Measurements from ENCODE around the gene CUL1. TPM values are rescaled to one million over a fixed set of nuclear protein-coding genes. Genes with fewer than 3 reads are reported as not detected.

Gene CUL1
- total RNA-seq, result 48.8 and 71.1 TPM in 2 replicates

DNA sequence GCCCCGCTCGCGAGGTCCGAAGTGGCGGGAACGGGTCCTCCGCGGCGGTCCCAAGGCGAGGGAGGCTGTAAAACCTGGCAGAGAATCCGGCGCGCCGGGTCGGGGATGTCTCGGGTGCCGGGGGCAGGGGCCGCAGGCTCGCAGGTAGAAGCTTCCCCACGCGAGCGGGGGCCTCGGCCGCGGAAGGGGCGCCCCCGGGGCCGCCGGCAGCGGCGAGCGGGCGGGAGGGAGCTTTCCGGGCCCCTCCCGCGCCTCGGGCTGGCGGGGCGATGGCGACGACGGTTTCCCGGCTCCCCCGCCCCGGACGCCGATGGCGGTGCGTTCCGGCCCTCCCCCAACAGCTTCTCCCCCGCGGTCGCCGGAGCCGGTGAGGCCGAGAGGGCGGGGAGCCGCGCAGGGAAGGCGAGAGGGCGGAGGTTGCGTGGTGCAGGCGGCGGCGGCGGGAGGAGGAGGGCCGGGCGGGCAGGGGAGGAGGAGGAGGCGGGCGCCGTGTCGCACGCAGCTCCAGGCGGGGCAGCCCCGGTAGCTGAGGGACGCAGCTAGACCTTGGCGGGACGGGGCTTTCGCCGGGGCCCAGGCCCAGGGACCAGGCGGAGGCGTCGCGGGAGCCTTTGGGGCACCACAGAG, at the start of gene CUL1:
Gene CUL1, plus strand, starts transcription at position 507 of the 627 bp plus-strand sequence. CDS start 31,220 bp downstream, outside the sequence.
- peak; percentile 80 for DNase-seq

- no peak for DNase-seq
Observed at GRCh38 chr7:148650232-148650858, 48.4 kb upstream of the CUL1 start.

DNA sequence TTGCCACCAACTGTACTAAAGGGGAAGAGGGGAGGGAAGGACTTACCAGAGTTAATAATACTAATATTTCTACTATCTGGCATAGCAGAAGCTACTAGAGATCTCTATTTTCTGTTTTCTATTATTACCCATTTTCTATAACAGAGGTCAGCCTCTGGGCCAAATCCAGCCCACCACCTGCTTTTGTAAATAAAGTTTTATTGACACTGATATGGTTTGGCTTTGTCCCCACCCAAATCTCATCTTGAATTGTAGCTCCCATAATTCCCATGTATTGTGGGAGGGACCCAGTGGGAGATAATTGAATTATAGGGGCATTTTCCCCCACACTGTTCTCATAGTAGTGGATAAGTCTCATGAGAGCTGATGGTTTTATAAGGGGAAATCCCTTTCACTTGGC, 45.9 kb upstream of the CUL1 start:
- DNase-seq, result no peak

DNA sequence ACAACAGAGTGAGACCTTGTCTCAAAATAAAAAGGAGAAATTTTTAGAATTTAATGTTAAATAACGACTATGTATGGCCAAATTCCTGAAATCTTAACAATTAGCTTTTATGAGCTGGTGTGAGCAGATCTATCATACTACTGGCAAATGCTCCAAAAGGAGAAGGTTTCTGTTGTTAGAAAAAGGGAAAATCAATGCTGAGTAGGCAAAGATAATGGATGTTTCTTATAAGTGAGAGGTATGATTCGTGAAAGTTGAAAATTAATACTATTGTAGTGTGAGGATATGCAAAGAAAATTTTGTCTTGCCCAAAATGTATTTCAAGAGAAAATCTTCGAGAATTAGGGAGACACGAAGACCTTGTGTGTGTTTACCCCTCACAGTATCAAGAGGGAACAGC, 40.8 kb upstream of the CUL1 start:
- no peak for DNase-seq

GRCh38 chr7:148661471-148661870, 37.2 kb upstream of the CUL1 start:
- no peak for DNase-seq

DNA sequence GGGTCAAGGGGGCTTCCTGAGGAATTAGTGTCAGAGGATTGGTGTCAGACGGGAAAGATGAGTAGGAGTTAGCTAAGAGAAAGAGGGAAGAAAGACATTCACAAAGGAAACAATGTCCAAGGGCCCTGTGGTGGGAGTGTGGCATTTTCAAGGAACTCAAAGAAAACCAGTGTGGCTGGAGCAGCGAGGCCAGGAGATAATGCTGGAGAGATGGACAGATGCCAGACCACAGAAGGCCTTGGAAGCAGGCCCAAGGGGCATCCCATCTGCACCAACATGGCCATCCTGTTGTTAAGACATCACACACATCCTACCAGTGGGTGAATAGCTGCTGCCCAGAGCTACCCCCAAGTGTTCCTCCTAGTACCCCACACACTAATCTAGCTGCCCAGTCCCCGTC, 36.1 kb upstream of the CUL1 start:
- no peak for DNase-seq

GRCh38 chr7:148664324-148664723, 34.4 kb upstream of the CUL1 start:
- peak; percentile 43 for DNase-seq

GRCh38 chr7:148665221-148665620, 33.5 kb upstream of the CUL1 start:
- DNase-seq, result no peak

GRCh38 chr7:148669927-148670326, 28.8 kb upstream of the CUL1 start:
- peak; percentile 74 for DNase-seq

DNA sequence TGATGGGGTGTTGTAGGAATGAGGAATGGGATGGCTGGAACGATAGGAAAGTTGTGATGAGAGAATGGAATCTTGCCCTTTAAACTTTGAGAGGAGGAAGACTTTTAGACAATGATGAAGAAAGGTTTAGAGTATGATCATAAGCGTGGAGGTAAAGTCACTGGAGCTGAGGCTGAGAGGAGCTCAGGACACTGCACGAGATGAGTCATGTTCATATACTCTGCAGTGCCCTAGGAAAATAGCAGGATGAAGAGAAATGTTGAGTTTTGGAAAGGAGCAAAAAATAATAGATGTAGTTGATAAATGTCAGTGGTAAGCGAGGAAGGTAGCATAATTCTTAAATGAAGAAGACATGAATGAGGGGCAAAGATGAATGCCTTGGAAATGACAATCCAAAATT, 28.3 kb upstream of the CUL1 start:
- DNase-seq, result peak; percentile 23

GRCh38 chr7:148670807-148671206, 27.9 kb upstream of the CUL1 start:
- DNase-seq, result no peak

DNA sequence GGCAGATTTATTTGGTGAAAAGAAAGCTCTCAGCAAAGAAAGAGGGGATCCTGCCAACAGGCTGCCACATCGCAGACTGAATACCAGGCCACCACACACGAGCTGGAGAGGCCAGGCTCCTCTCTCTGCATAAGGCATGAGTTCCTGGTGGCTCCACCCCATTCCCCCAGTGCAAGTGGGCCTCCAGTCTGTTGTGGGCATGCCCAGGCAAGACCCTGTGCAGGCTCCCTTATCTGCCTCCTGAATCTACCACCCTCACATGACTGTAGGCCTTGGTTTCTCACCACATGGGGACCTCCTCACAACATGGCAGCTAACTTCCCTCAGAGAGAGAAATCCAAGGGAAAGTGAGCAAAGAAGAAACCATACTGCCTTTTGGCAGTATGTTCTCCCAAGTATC, 26.7 kb upstream of the CUL1 start:
- no peak for DNase-seq

DNA sequence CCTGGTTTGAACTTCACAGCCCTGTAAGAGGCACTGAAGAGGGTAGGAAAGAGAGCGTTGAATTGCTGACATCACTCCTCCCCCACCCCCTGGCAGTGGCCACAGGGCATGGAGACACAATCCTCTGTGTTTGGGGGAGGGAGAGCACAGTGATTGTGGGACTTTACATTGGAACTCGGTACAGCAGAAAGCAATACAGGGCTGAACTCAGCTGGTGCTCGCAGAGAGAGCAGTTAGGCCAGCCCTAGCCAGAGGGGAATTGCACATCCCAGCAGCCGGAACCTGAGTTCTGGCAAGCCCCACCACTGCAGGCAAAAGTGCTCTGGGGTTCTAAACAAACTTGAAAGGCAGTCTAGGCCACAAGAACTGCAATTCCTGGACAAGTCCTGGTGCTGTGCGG, 24.0 kb upstream of the CUL1 start:
- no peak for DNase-seq

DNA sequence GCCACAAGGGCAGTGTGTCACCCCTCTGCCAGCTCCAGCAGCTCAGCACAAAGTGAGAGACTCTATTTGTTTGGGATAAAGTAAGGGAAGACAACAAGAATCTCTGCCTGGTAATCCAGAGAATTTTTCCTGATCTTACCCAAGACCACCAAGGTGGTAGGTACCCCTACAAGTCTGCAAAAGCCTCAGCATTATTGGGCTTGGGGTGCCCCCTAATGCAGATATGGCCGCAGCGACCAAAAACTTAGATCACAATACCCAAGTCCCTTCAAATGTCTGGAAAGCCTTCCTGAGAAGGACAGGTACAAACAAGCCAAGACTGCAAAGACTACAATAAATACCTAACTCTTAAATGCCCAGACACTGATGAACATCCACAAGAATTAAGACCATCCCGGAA, 22.4 kb upstream of the CUL1 start:
- no peak for DNase-seq

- DNase-seq, result no peak
Observed at GRCh38 chr7:148681821-148682220, 16.9 kb upstream of the CUL1 start.

GRCh38 chr7:148684289-148684830, 14.3 kb upstream of the CUL1 start:
- DNase-seq, result no peak

DNA sequence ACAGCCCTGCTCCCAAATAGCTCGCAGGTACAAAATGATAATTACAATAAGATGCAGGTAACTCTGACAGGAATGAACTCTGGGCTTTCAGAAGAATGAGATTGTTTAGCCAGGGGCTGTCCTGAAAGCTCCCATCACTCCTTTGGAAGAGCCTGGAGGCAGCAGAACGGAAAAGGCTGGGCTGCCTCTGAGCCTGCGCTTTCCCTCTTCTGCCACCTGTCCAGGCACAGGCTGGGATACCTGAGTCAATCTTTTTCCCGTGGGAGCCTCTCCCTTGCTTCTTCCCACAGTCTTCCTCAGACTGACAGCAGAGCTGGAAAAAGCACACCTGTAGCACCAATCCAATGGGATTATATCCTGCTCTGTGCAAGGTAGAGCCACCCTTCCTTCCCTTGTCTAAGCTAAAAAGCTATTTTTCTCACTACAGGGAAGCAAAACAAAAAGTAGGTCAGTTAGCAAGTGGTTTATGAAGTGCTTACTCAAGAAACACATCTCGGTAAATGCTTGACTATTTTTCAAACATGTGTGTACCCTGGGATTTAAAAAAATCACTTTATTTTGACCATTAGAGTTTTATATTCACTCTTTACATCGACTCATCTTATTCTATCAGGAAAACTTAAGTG, 12.3 kb upstream of the CUL1 start:
- DNase-seq, result no peak

GRCh38 chr7:148687555-148687954, 11.1 kb upstream of the CUL1 start:
- no peak for DNase-seq

DNA sequence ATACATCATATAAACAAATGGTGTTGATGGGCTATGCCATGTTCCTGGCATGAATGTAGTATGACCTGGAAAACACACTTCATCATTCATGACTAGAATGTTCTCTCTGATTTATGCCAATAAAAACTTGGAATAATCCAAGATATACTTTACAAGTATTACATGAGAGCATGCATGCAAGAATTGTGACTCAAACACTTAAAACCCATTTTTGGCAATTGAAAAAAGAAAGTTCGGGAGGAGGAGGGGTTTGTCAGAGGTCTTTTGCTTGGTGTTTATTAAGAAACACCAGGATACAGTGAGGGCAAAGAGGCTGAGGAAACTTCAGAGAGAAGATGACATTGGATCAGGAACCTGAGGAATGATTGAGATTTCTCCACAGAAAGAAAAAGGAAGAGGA, 10.2 kb upstream of the CUL1 start:
- no peak for DNase-seq

DNA sequence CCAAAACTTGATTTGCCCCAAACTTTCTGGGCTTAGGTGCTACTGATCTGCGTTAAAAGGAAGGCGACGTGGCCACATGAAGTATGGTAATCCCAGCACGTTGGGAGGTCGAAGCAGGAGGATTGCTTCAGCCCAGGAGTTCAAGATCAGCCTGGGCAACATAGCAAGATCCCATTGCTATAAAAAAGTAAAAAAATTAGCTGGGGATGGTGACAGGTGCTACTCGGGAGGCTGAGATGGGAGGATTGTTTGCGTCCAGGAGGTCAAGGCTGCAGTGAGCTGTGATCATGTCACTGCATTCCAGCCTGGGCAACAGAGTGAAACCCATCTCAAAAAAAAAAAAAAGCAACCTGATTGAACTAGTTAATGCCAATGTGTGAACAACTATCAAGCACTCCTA, 5.1 kb upstream of the CUL1 start:
- no peak for DNase-seq

- DNase-seq, result no peak
Observed at GRCh38 chr7:148694631-148695030, 4.1 kb upstream of the CUL1 start.

- no peak for DNase-seq
Observed at GRCh38 chr7:148695953-148696352, 2.8 kb upstream of the CUL1 start.

DNA sequence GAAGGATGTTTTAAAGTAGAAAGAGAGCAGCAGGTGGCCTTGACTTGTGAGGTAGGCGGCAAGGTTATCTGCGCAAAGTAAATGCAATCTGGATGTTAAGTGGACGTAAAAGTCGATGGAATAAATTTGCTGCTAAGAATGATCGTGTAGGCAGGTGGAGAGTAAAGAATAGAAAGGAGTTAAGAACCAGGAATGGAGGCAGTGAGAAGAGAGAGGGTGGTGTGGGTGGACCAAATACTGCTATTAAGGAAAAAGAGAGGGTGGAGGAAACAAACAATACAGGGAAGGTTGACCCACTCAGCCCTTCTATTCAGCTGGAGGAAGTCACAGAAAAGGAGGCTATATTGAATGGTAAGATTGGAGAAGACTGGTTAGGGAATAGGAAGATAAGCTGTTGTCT, 1.9 kb upstream of the CUL1 start:
- peak; percentile 6 for DNase-seq
